HFFc6 (cell line): ENCODE results near the gene CTNNA1. TPM values are rescaled to one million over a fixed set of nuclear protein-coding genes. Genes with fewer than 3 reads are reported as not detected.

ENCODE experiments used
- DNase-seq: peaks from one replicate; pipeline ENCODE4 v3.0.0-alpha.2; 2018
- H3K27ac Mint-ChIP-seq: 2 replicates; pipeline ENCODE4 v1.8.0; 2020; ENCODE audit warnings: mild to moderate bottlenecking, mixed read lengths
- H3K27me3 Mint-ChIP-seq: 2 replicates; pipeline ENCODE4 v1.8.0; 2021; ENCODE audit warnings: mild to moderate bottlenecking, moderate library complexity, mixed read lengths; ENCODE audit not compliant: insufficient read depth
- H3K36me3 Mint-ChIP-seq: 2 replicates; pipeline ENCODE4 v1.8.0; 2021; ENCODE audit warnings: low read depth, mixed read lengths
- H3K4me1 Mint-ChIP-seq: 2 replicates; pipeline ENCODE4 v1.8.0; 2020; ENCODE audit warnings: low read depth, mixed read lengths
- H3K4me3 Mint-ChIP-seq: 2 replicates; pipeline ENCODE4 v1.8.0; 2020; ENCODE audit warnings: mild to moderate bottlenecking, moderate library complexity, mixed read lengths
- H3K9me3 Mint-ChIP-seq: 2 replicates; pipeline ENCODE4 v1.8.0; 2020; ENCODE audit warnings: mild to moderate bottlenecking, mixed read lengths
- CTCF ChIP-seq: fragments of 200-600 bp; sonication (generic); IDR thresholded peaks from 2 replicates; pipeline ENCODE4 v1.5.0; 2021; ENCODE audit warnings: antibody characterized with exemption, mild to moderate bottlenecking
- total RNA-seq, 6 experiments: library from RNA; stranded (reverse); fragmentation: NEBNext Ultra II Directional; extraction: Animal tissue kit (Norgen Biotek cat#: 25700); gene quantifications; 2 replicates in 1 of 6; 3 replicates in 5 of 6; pipeline ENCODE4 v1.2.3, GENCODE V29; 2021

The CTNNA1 gene
- total RNA-seq, 6 experiments from 2014 or later: 282 to 342 (median 292) TPM

- H3K27me3 Mint-ChIP-seq: no peaks in the 10 kb centered on the region
- no peak overlapping the region for H3K4me3 Mint-ChIP-seq
- peaks cover 47% of the 10 kb centered on the region for H3K4me1 Mint-ChIP-seq
- no peaks in the 10 kb centered on the region for H3K9me3 Mint-ChIP-seq
- DNase-seq: no peak
- no peak overlapping the region; the same call in 1 of the 2 replicates for H3K27ac Mint-ChIP-seq
- peaks cover 8% of the 10 kb centered on the region for H3K36me3 Mint-ChIP-seq
- TF ChIP-seq CTCF: no peak
These were observed 86.9 kb downstream of the CTNNA1 start for GRCh38 chr5:138840103-138840502.

- Mint-ChIP-seq H3K4me1 (peaks cover 56% of the 10 kb centered on the region), H3K9me3 (no peaks in the 10 kb centered on the region), H3K27me3 (no peaks in the 10 kb centered on the region), H3K4me3 (no peak overlapping the region), H3K27ac (no peak overlapping the region), H3K36me3 (peaks cover 11% of the 10 kb centered on the region)
- no peak for DNase-seq
- TF ChIP-seq CTCF: no peak
These were observed 88.3 kb downstream of the CTNNA1 start for GRCh38 chr5:138841531-138841930.

- H3K4me1 Mint-ChIP-seq: peaks cover 75% of the 10 kb centered on the region
- H3K27ac Mint-ChIP-seq: peak overlapping the region; percentile 24
- peaks cover 11% of the 10 kb centered on the region for H3K36me3 Mint-ChIP-seq
- H3K27me3 Mint-ChIP-seq: no peaks in the 10 kb centered on the region
- no peak for DNase-seq
- no peak for TF ChIP-seq CTCF
- no peaks in the 10 kb centered on the region for H3K9me3 Mint-ChIP-seq
- peak overlapping the region; percentile 23 for H3K4me3 Mint-ChIP-seq
These were observed 90.3 kb downstream of the CTNNA1 start for GRCh38 chr5:138843316-138844124.

GRCh38 chr5:138844125-138844461 is 90.9 kb downstream of the CTNNA1 start:
- H3K4me1 Mint-ChIP-seq: peaks cover 78% of the 10 kb centered on the region
- H3K36me3 Mint-ChIP-seq: peaks cover 11% of the 10 kb centered on the region
- H3K4me3 Mint-ChIP-seq: peak overlapping the region; percentile 75; the same call in 1 of the 2 replicates
- no peak for TF ChIP-seq CTCF
- no peaks in the 10 kb centered on the region for H3K9me3 Mint-ChIP-seq
- no peak for DNase-seq
- no peaks in the 10 kb centered on the region for H3K27me3 Mint-ChIP-seq
- peak overlapping the region; percentile 89 for H3K27ac Mint-ChIP-seq

GRCh38 chr5:138844812-138845513 is 91.7 kb downstream of the CTNNA1 start:
- Mint-ChIP-seq H3K27me3 (no peaks in the 10 kb centered on the region), H3K4me1 (peaks cover 78% of the 10 kb centered on the region), H3K27ac (peak overlapping the region; percentile 89), H3K4me3 (peak overlapping the region; percentile 75), H3K36me3 (peaks cover 11% of the 10 kb centered on the region), H3K9me3 (no peaks in the 10 kb centered on the region)
- TF ChIP-seq CTCF: no peak
- peak; percentile 78 for DNase-seq
